Measurements from ENCODE around the gene RASL12. TPM values are rescaled to one million over a fixed set of nuclear protein-coding genes. Genes with fewer than 3 reads are reported as not detected.

RASL12 gene
- polyA plus RNA-seq, 2 of the 4 experiments (the other 2 are of a cell fraction): 0.08 to 0.34 TPM

DNA sequence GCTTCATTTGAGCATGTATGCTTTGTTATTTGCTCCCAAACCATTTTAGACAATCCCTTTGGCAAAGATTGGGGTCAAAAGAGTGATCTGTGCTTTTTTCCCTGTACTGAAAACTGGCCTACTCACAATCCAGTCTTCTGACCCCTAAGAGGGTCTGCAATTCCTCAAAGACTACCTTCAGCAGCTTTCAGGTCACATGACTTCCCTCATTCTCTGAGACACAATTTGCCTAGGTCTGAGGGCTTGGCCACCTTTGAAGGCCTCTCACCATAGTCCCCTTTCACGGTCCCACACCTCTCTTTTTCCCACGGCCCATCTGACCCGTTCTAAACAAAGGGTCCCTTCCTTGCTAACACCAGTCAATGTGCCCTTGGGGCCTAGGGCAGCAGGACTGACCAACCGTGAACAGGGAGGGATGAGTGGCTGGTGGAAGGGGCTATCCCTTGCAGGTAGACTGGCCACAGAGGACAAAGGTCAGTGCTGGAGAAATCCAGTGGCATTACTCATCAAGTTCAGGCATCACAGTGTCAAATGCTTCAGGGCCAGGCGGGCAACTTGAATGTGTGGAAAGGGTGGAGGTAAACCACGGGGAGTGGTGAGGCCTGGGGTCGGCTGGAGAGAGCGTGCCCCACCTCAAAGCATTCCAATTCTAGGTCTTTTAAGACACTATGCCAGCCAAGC lies 10.8 kb downstream of the RASL12 start:
- ATAC-seq (peak; percentile 47 to 57; a peak in 4 of 6 replicates), DNase-seq (ENCODE audit: low read depth in 1 of 2, low spot score in 1 of 2) (peak; percentile 76), FAIRE-seq (no peak)
- TF ChIP-seq ESRRA (IDR thresholded peaks at IDR 0.05; ENCODE audit: borderline replicate concordance, low read length) (peak; percentile 56; the same call in 1 of the 2 replicates), EHF (CRISPR knock-in tag; IDR thresholded peaks at IDR 0.05) (no peak), FOSL2 (IDR thresholded peaks at IDR 0.05) (no peak), FOSL2 (CRISPR knock-in tag; IDR thresholded peaks at IDR 0.05) (peak; percentile 57), TP53 (CRISPR knock-in tag; IDR thresholded peaks at IDR 0.05) (no peak), MAX (IDR thresholded peaks at IDR 0.05) (peak; percentile 53), HEYL (CRISPR knock-in tag; IDR thresholded peaks at IDR 0.05) (no peak), RARB (CRISPR knock-in tag; IDR thresholded peaks at IDR 0.05) (no peak), RFX5 (IDR thresholded peaks at IDR 0.05) (no peak), RNF2 (IDR thresholded peaks at IDR 0.05; ENCODE audit: borderline replicate concordance, low read depth) (no peak), EP300 (IDR thresholded peaks at IDR 0.05) (no peak)
- CTCF ChIA-PET: interaction anchor here (1.2 to 33.7 kb wide), 8 partner anchors 15 to 329 kb away, joined by 4 to 1280 read pairs (median 40); partner anchors contain the start of genes KBTBD13, RASL12 and SLC51B
- H3K27ac ChIP-seq: peak overlapping the region; percentile 56 to 75
- H3K9me3 ChIP-seq: no peaks in the 10 kb centered on the region
- POLR2A ChIA-PET: no interaction called here
- peak overlapping the region; percentile 48 for H3K4me2 ChIP-seq
- 32% methylated on average over 8 of the region's 8 CpGs for WGBS (ENCODE audit: missing lambda C conversion rate)
- H3K4me1 ChIP-seq: peaks cover 40% of the 10 kb centered on the region
- H3K4me3 ChIP-seq: no peak overlapping the region

DNA sequence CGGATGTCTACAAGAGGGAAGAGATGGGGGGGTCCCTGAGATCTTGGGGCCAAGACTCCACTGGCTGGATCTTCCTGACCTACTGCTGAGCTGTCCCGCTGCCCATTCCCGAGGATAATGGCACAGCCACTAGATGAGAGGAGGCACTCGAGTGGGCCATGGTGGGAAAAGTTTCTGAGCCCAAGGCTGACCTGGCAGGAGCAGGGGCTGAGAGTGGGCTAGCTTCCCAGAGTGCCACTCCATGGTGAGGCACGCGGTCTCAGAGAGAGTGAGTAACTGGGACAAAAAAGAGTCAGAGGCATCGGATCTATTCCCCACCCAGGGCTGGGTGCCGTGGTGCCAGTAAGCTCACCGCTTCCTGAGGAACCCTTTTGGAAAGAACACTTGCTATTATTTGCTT lies 11.7 kb downstream of the RASL12 start:
- Histone ChIP-seq H3K9me3 (no peaks in the 10 kb centered on the region), H3K4me1 (peaks cover 40% of the 10 kb centered on the region), H3K27ac (peak overlapping the region in 1 of 2 experiments; percentile 75; a peak in 3 of 6 replicates), H3K4me2 (no peak overlapping the region), H3K4me3 (no peak overlapping the region)
- no peak for TF ChIP-seq BHLHE40 (IDR thresholded peaks at IDR 0.05; ENCODE audit: low read depth, low read length)
- TF ChIP-seq ZC3H11A (IDR thresholded peaks at IDR 0.05): no peak
- TF ChIP-seq MAZ (IDR thresholded peaks at IDR 0.05; ENCODE audit: borderline replicate concordance, low read depth, low read length): no peak
- TF ChIP-seq ESRRA (IDR thresholded peaks at IDR 0.05; ENCODE audit: borderline replicate concordance, low read length): no peak
- TF ChIP-seq FOSL2 (IDR thresholded peaks at IDR 0.05): no peak
- TF ChIP-seq FOSL2 (CRISPR knock-in tag; IDR thresholded peaks at IDR 0.05): no peak
- TF ChIP-seq ELK1 (IDR thresholded peaks at IDR 0.05; ENCODE audit: low read depth, low read length): no peak
- no peak for TF ChIP-seq PBX3 (IDR thresholded peaks at IDR 0.05)
- TF ChIP-seq HDAC2 (IDR thresholded peaks at IDR 0.05): no peak
- no peak for TF ChIP-seq POLR2AphosphoS2 (conservative IDR thresholded peaks at IDR 0.05; ENCODE audit: low read length)
- no peak for TF ChIP-seq MAFK (IDR thresholded peaks at IDR 0.05; ENCODE audit: partially characterized antibody)
- TF ChIP-seq NPAS2 (CRISPR knock-in tag; IDR thresholded peaks at IDR 0.05; ENCODE audit: borderline replicate concordance): no peak
- TF ChIP-seq CEBPB (IDR thresholded peaks at IDR 0.05): no peak
- no peak for TF ChIP-seq GATA3 (IDR thresholded peaks at IDR 0.05; ENCODE audit: borderline replicate concordance)
- no peak for TF ChIP-seq RCOR1 (IDR thresholded peaks at IDR 0.05; ENCODE audit: low read depth, low read length)
- no peak for TF ChIP-seq NFE2L2 (conservative IDR thresholded peaks at IDR 0.05; ENCODE audit: low read length)
- TF ChIP-seq CHD4 (IDR thresholded peaks at IDR 0.05; ENCODE audit: borderline replicate concordance): no peak
- TF ChIP-seq HOXA7 (CRISPR knock-in tag; IDR thresholded peaks at IDR 0.05): no peak
- no peak for TF ChIP-seq POLR2A (IDR thresholded peaks at IDR 0.05; ENCODE audit: low read length)
- no peak for TF ChIP-seq RAD21 (conservative IDR thresholded peaks at IDR 0.05 in 1 of 2, IDR thresholded peaks at IDR 0.05 in 1 of 2)
- DNase-seq (ENCODE audit: low read depth in 1 of 2, low spot score in 1 of 2): no peak
- FAIRE-seq: no peak
- ChIA-PET CTCF (interaction anchor here (0.6 to 33.7 kb wide), 12 partner anchors 14 to 328 kb away, joined by 3 to 1280 read pairs (median 17); partner anchors contain the start of genes KBTBD13, PDCD7, RASL12 and SLC51B), POLR2A (no interaction called here)
- ATAC-seq: no peak
- 84% methylated on average over 9 of the region's 9 CpGs for whole genome bisulfite sequencing (ENCODE audit: missing lambda C conversion rate)
